Nephron progenitor cell (in vitro differentiated cells): ENCODE measurements around the gene FNBP1.

Experiments used
- DNase-seq: peaks from one replicate; pipeline ENCODE4 v3.0.0; 2021
- H3K27ac Mint-ChIP-seq: 2 replicates; pipeline ENCODE4 v1.8.0; 2021; ENCODE audit warnings: mild to moderate bottlenecking, moderate library complexity, mixed read lengths
- H3K27me3 Mint-ChIP-seq: 2 replicates; pipeline ENCODE4 v1.8.0; 2021; ENCODE audit warnings: mild to moderate bottlenecking, low read depth, mixed read lengths; ENCODE audit not compliant: poor library complexity
- H3K36me3 Mint-ChIP-seq: 2 replicates; pipeline ENCODE4 v1.8.0; 2021; ENCODE audit warnings: low read depth, mixed read lengths
- H3K4me1 Mint-ChIP-seq: 2 replicates; pipeline ENCODE4 v1.8.0; 2021; ENCODE audit warnings: mixed read lengths
- H3K4me3 Mint-ChIP-seq: 2 replicates; pipeline ENCODE4 v1.8.0; 2021; ENCODE audit warnings: mild to moderate bottlenecking, moderate library complexity, mixed read lengths
- H3K9me3 Mint-ChIP-seq: 2 replicates; pipeline ENCODE4 v1.8.0; 2021; ENCODE audit warnings: mild to moderate bottlenecking, moderate library complexity, mixed read lengths
- CTCF ChIP-seq: fragments of 200-600 bp; sonication (generic); IDR thresholded peaks from 2 replicates; pipeline ENCODE4 v1.5.0; 2021; ENCODE audit warnings: antibody characterized with exemption

The FNBP1 gene

GRCh38 chr9:129964901-129965734 lies 77.9 kb downstream of the FNBP1 start:
- Mint-ChIP-seq H3K4me3 (no peak overlapping the region), H3K4me1 (peaks cover 62% of the 10 kb centered on the region), H3K27me3 (peaks cover 3% of the 10 kb centered on the region), H3K9me3 (no peaks in the 10 kb centered on the region), H3K36me3 (peaks cover 37% of the 10 kb centered on the region), H3K27ac (peak overlapping the region; percentile 88)
- DNase-seq, result no peak
- TF ChIP-seq CTCF, result no peak

GRCh38 chr9:129962889-129963703 lies 79.9 kb downstream of the FNBP1 start:
- Mint-ChIP-seq H3K4me3 (peak overlapping the region; percentile 56), H3K4me1 (peaks cover 62% of the 10 kb centered on the region), H3K27ac (peak overlapping the region; percentile 96), H3K36me3 (peaks cover 47% of the 10 kb centered on the region), H3K9me3 (no peaks in the 10 kb centered on the region), H3K27me3 (peaks cover 3% of the 10 kb centered on the region)
- TF ChIP-seq CTCF, result no peak
- no peak for DNase-seq

GRCh38 chr9:129962451-129962864 lies 80.5 kb downstream of the FNBP1 start:
- Mint-ChIP-seq H3K4me3 (peak overlapping the region; percentile 56), H3K27me3 (peaks cover 3% of the 10 kb centered on the region), H3K27ac (peak overlapping the region; percentile 96), H3K36me3 (peaks cover 51% of the 10 kb centered on the region), H3K9me3 (no peaks in the 10 kb centered on the region), H3K4me1 (peaks cover 60% of the 10 kb centered on the region)
- no peak for DNase-seq
- no peak for TF ChIP-seq CTCF

- no peak for TF ChIP-seq CTCF
- Mint-ChIP-seq H3K27ac (no peak overlapping the region), H3K27me3 (peaks cover 3% of the 10 kb centered on the region), H3K9me3 (no peaks in the 10 kb centered on the region), H3K36me3 (peaks cover 49% of the 10 kb centered on the region), H3K4me1 (peaks cover 25% of the 10 kb centered on the region), H3K4me3 (no peak overlapping the region)
- DNase-seq, result no peak
Measured at GRCh38 chr9:129958796-129959195, 84.2 kb downstream of the FNBP1 start.

- Mint-ChIP-seq H3K4me1 (no peaks in the 10 kb centered on the region), H3K27me3 (no peaks in the 10 kb centered on the region), H3K36me3 (peaks cover 47% of the 10 kb centered on the region), H3K27ac (no peak overlapping the region), H3K9me3 (no peaks in the 10 kb centered on the region), H3K4me3 (no peak overlapping the region)
- no peak for DNase-seq
- no peak for TF ChIP-seq CTCF
Measured at GRCh38 chr9:129954868-129955550, 88.0 kb downstream of the FNBP1 start.
